HUES6 (cell line): ENCODE data around the gene SLC3A2.

Source experiments
- H3K27ac ChIP-seq: 2 replicates; pipeline ENCODE4 v1.7.0; 2013; ENCODE audit warnings: low read depth, mild to moderate bottlenecking, low read length, inconsistent platforms
- H3K27me3 ChIP-seq: 2 replicates; pipeline ENCODE4 v1.6.1; 2013; ENCODE audit warnings: low read length; ENCODE audit not compliant: control insufficient read depth, insufficient read depth
- H3K36me3 ChIP-seq: 2 replicates; pipeline ENCODE4 v1.6.1; 2013; ENCODE audit warnings: low read length; ENCODE audit not compliant: control insufficient read depth, insufficient read depth
- H3K4me1 ChIP-seq: 2 replicates; pipeline ENCODE4 v1.6.1; 2013; ENCODE audit warnings: low read length; ENCODE audit not compliant: control insufficient read depth, insufficient read depth
- H3K4me3 ChIP-seq: 2 replicates; pipeline ENCODE4 v1.5.1; 2013; ENCODE audit warnings: low read depth, low read length
- H3K9ac ChIP-seq: one replicate; pipeline ENCODE4 v1.6.1; 2013; ENCODE audit warnings: mild to moderate bottlenecking, low read length
- H3K9me3 ChIP-seq: 2 replicates; pipeline ENCODE4 v1.6.1; 2013; ENCODE audit warnings: low read depth, low read length; ENCODE audit not compliant: control insufficient read depth, insufficient read depth

SLC3A2 gene

DNA sequence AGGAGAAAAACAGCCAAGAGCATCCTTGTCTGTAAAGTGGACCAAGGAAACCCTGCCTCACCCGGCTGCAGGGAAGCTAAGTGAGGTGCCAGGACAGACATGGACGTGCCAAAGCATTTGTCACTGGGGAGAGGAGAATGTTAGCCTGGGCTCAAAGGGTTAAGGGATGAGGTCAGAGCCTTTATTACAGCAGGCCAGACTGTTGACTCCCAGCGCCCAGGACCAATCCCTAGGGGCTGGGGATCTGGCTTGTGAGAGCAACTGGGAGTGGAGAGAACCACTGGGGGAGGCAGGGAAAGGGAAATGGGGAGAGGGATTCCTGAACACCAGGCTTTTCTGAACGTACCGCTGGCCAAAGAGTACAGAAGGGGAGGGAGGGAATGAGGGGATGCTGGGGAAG is 37.8 kb downstream of the SLC3A2 start:
- no peaks in the 10 kb centered on the region for H3K9me3 ChIP-seq
- H3K27ac ChIP-seq = no peak overlapping the region
- H3K4me3 ChIP-seq = no peak overlapping the region
- no peaks in the 10 kb centered on the region for H3K36me3 ChIP-seq
- H3K27me3 ChIP-seq = peaks cover 25% of the 10 kb centered on the region
- no peak overlapping the region for H3K9ac ChIP-seq
- H3K4me1 ChIP-seq = peaks cover 31% of the 10 kb centered on the region

DNA sequence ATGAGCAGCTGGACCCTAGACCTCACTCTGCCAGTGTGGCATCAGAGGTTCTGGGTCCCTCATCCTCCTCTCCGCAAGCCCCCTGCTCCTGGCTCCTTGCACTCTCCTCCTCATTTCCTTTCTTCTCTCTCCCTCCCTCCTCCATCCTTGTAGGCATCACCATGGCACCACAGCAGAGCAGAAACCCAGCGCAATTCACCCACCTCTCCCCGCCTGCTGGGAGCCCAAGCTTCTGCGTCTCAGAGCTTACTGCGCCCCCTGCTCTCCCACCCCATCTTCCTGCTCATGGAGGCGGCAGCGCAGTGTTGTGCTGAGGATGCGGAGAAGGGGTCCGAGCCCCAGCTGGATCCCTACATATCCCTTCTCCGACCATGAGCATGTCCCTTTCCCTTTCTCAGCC is 38.8 kb downstream of the SLC3A2 start:
- Histone ChIP-seq H3K9ac (no peak overlapping the region), H3K27me3 (peaks cover 33% of the 10 kb centered on the region), H3K36me3 (no peaks in the 10 kb centered on the region), H3K9me3 (no peaks in the 10 kb centered on the region), H3K4me1 (peaks cover 31% of the 10 kb centered on the region), H3K4me3 (no peak overlapping the region), H3K27ac (no peak overlapping the region)

DNA sequence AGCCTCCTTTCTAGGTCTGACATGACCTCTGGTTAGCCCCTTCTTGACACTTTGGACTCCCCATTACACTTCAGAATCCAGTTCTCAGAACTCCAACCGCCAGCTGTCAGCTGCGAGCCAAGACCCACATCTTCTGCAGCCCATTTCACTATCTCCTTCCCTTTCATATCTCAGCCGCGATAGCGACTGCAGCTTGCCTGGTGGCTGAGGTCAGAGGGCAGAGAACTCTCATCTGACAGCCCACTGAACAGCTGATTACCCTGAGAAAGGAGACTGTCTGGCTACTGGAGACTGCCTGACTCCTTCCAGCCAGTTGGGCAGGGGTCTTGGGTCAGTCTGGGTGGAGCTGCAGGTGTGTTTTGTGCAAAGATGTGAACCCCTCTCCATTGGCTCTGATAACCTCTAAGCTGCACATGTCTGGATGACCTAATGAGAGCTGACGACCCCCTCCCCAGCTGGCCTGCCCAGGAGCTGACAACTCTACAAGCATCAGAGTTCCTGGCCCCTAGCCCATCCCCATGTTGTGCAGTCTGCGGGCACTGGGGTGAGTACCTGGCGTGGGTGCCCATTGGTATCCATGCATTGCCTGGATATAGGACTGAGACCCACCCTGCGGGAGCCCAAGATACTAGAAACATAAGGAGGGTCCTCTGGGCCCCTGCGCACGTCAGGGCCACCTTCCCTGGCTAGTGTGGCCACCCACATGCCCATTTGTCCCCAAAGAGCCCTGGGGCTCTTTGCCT is 39.4 kb downstream of the SLC3A2 start:
- Histone ChIP-seq H3K9me3 (no peaks in the 10 kb centered on the region), H3K27me3 (peaks cover 35% of the 10 kb centered on the region), H3K27ac (no peak overlapping the region), H3K4me1 (peaks cover 31% of the 10 kb centered on the region), H3K9ac (no peak overlapping the region), H3K4me3 (no peak overlapping the region), H3K36me3 (no peaks in the 10 kb centered on the region)

DNA sequence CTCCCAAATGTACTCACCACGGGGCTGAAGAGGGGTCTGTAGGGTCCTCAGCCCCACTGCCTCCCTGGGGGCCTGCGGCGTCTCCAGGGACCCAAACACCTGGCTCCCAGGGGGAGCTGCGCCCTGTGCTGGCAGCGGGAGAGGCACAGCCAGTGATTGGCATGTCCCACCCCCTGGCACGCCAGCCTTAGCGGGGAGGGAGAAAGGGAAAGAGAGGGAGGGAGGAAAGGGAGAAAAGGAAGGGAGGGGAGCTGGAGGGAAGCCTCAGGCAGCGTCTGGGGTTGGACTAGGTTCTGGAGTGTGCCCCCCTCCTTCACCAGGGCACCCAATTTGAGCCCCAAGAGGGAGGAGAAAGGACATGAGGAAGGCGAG is 40.5 kb downstream of the SLC3A2 start, which contains the start of gene CHRM1:
Gene CHRM1 (minus strand): TSS at position 163 of the 372 bp plus-strand sequence. CDS start 10,263 bp downstream, outside the sequence.
- no peak within 1 kb of the TSS for H3K9ac ChIP-seq
- peaks cover 46% of the 10 kb centered on the region for H3K27me3 ChIP-seq
- no peak within 1 kb of the TSS for H3K27ac ChIP-seq
- H3K4me3 ChIP-seq = no peak within 1 kb of the TSS
- H3K4me1 ChIP-seq = peaks cover 31% of the 10 kb centered on the region
- H3K36me3 ChIP-seq = no peaks in the 10 kb centered on the region
- H3K9me3 ChIP-seq = no peaks in the 10 kb centered on the region

DNA sequence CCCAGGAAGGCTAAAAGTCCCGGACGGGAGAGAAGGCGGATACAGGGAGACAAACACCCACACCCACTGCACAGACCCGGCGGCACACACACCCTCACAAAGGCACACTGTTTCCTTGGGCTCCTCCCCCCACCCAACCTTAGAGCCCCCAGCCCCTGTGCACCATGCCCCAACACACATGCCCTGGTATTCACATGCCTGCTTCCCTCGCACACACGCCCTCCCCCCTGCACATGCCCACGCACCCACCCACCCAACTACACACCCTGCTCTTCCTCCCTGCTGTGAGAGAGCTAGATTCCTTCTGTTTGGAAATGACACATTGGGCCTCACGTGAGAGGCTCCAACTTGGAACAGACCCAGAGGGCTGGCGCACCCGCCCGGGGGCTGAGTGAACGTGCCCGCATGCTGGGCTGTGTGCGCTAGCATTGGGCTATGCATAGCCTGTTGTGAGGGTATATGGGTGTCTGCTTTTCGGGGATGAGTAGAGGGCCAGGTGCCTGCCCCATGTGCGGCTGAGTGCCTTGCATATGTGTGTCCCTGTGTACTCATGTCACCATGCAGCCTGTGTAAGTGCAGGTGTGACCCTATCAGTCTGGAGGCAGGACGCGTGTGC is 41.0 kb downstream of the SLC3A2 start:
- Histone ChIP-seq H3K9ac (no peak overlapping the region), H3K4me3 (no peak overlapping the region), H3K27ac (no peak overlapping the region), H3K27me3 (peaks cover 51% of the 10 kb centered on the region), H3K4me1 (peaks cover 34% of the 10 kb centered on the region), H3K36me3 (no peaks in the 10 kb centered on the region), H3K9me3 (no peaks in the 10 kb centered on the region)

DNA sequence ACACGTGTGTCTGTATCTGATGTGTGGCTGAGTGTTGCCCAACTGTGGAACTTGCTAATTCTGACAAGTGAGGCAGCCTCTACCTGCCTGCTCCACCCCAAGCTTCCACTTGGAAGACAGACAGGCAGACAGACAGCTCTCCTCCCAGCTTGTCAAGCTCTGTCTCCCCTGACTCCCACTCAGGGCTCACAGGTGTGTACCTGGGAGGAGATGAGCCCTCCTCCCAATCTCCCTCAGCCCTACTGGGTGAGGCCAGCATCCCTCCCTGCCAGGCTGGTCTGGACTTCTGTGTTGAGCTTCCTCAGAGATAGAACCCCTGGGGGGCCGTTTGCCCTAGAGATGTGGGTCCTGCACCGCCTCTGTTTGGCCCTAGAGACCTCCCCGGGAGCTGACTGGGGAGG is 41.5 kb downstream of the SLC3A2 start:
- H3K4me3 ChIP-seq = no peak overlapping the region
- no peak overlapping the region for H3K9ac ChIP-seq
- H3K27me3 ChIP-seq = peaks cover 56% of the 10 kb centered on the region

DNA sequence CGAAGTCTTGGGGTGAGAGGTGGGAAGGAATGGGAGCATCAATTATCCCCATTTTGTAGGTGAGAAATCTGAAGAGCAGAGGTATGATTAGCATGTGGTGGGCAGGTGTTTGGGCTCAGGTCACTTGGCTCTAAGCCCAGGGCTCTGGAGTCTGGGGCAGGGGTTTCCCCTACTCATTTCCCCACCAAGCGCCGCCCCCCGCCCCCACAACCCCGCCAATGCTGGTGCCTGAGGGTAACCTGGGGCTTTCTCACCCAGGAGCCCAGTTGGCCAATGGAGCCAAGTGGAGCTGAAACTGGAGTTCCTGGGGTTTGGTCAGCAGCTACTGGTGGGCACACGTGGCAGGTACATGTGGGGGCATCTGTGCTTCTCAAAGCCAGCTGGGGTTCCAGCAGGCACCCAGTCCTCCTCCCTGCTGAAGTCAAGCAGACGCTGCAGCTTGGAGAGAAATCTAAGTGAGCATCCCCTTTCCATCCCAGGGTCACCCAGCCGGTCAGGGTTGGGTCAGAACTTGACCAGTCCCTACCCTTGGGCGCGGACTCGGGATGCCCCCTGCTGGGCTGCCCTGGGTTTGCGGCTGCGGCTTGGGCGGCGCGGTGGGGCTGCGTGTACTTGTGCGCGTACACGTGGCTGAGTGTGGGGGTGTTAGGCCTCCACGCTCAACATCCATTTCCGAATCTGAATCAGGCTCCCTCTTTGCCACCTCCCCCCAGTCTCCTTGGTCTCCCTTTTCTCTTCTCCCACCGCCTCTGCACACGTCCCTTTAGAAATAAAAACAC is 42.1 kb downstream of the SLC3A2 start:
- no peaks in the 10 kb centered on the region for H3K9me3 ChIP-seq
- H3K4me3 ChIP-seq = peak overlapping the region; percentile 54
- peaks cover 45% of the 10 kb centered on the region for H3K4me1 ChIP-seq
- H3K27me3 ChIP-seq = peaks cover 63% of the 10 kb centered on the region
- no peaks in the 10 kb centered on the region for H3K36me3 ChIP-seq
- H3K9ac ChIP-seq = no peak overlapping the region
- no peak overlapping the region for H3K27ac ChIP-seq

More for the DNA sequence above, 41.5 kb downstream of the SLC3A2 start:
- no peaks in the 10 kb centered on the region for H3K36me3 ChIP-seq
- H3K27ac ChIP-seq = no peak overlapping the region
- H3K9me3 ChIP-seq = no peaks in the 10 kb centered on the region
- peaks cover 39% of the 10 kb centered on the region for H3K4me1 ChIP-seq

DNA sequence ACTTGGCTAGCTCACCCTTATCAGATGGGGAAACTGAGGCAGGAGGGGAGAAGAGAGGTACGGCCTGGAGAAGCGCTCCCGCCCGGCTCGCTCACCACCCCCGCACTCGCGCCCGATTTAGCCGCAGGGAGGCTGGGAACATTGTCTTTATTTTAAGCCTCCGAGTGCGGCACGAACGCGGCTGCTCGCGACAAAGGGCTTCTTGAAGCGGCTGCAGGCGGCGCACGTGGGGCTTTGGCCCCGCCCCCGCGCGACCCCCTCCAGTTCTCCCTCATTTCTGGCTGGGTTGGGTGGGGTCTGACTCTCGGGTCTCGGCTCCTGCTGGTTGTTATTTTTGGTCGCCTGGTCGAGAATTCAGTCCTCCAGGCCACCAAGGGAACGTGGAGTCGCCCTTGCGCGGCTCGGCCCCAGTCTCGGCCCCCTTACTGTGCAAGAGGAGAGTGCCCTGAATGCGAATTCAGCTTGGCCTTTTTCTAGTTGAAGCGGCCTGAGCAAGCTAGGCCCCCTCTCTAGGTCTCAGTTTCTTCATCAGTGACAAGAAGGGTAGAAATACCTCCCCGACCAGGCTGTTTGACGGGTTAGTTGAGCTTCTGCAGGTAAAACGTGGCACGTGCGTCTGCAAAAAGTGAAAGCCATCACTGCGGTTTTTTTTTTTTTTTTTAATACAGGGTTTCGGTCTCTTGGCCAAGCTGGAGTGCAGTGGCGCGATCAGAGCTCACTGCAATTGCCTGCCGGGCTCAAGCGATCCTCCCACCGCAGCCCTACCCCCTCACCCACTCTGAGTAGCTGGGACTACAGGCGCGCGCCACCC is 43.1 kb downstream of the SLC3A2 start:
- peaks cover 73% of the 10 kb centered on the region for H3K27me3 ChIP-seq
- H3K9me3 ChIP-seq = no peaks in the 10 kb centered on the region
- H3K27ac ChIP-seq = no peak overlapping the region
- H3K36me3 ChIP-seq = no peaks in the 10 kb centered on the region
- H3K4me3 ChIP-seq = peak overlapping the region; percentile 54
- H3K9ac ChIP-seq = peak overlapping the region; percentile 16
- H3K4me1 ChIP-seq = peaks cover 46% of the 10 kb centered on the region

DNA sequence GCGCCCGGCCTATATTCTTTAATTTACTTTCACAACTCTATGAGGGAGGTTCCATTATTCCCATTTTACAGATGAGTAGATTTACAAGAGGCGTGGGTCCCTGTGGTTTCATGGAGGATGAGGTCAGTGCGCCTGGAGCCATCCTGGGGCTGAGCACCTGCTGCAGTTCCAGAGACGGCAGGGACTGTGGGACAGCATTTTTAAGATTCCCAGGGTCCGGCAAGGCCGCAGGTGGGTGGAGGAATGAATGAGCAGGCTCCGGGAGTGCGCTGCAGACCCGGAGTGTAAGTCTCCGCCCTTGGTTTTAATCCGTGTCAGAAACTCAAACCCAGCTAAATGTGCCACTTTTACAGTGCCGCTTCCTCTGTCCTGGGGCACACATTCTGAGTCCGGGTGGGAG is 44.6 kb downstream of the SLC3A2 start:
- Histone ChIP-seq H3K4me3 (peak overlapping the region; percentile 75), H3K27me3 (peaks cover 76% of the 10 kb centered on the region), H3K27ac (no peak overlapping the region), H3K9me3 (no peaks in the 10 kb centered on the region), H3K4me1 (peaks cover 40% of the 10 kb centered on the region), H3K9ac (peak overlapping the region; percentile 34), H3K36me3 (no peaks in the 10 kb centered on the region)

DNA sequence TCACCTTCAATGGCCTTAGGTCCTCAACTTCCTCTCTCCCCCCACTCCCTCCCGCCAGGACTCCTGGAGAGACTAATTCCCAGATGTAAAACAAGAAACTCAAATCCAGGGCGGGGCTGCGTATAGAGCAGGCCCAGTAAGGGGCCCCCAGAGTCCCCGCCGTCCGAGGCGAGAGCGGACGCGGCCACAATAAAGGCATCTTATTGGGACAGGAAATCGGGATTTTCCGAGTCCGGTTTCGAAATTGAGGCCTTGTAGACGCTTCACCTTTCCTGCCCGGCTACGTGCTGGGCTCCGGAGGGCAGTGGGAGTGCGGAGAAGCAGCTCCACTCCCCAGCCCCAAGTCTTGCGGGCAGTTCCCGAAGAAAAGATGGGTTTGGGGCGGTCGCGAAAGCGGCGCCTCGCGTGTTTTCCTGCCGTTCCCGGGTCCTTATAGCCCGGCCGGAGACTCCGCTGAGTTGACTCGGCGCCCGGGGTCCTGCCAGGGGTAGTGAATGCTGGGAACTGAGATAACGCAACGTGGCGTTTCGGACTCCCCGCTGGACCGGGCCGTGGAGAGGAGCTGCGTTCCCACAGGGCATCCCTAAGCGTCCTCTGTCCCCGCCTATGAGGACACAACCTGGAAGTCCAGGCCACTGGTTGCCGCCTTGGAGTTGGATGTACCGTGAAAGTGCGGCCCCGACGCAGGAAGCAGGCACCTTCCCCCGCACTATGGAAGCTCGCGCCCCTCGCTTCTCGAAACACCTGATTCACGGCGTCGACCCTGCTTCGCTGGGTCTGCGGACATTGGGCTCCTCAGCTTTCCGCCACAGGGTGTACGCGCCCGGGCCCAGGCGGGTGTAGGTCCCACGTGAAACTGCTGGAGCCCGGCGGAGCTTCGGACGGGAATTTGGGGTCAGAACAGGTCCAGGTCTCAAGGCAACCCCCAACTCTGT is 45.3 kb downstream of the SLC3A2 start:
- H3K27ac ChIP-seq = no peak overlapping the region

More for the DNA sequence above, 45.3 kb downstream of the SLC3A2 start:
- H3K27me3 ChIP-seq = peaks cover 76% of the 10 kb centered on the region
- no peaks in the 10 kb centered on the region for H3K9me3 ChIP-seq
- H3K4me1 ChIP-seq = peaks cover 36% of the 10 kb centered on the region
- peak overlapping the region; percentile 34 for H3K9ac ChIP-seq
- no peaks in the 10 kb centered on the region for H3K36me3 ChIP-seq
- H3K4me3 ChIP-seq = peak overlapping the region; percentile 75
